Measurements from ENCODE around the gene SLC38A3.

The SLC38A3 gene

GRCh38 chr3:50204804-50205412 is at the start of gene SLC38A3:
TSS of gene SLC38A3 (plus strand) at chr3:50205271. CDS start at chr3:50214200, 8,929 bp downstream.
- DNase-seq (ENCODE audit: low read depth, low spot score) = no peak

GRCh38 chr3:50155491-50155878 is 49.6 kb upstream of the SLC38A3 start:
- no peak for DNase-seq (ENCODE audit: low read depth, low spot score)

GRCh38 chr3:50155891-50156290 is 49.2 kb upstream of the SLC38A3 start:
- no peak for DNase-seq (ENCODE audit: low read depth, low spot score)

- DNase-seq (ENCODE audit: low read depth, low spot score) = no peak
Observed at GRCh38 chr3:50156549-50157493, 48.2 kb upstream of the SLC38A3 start.

- DNase-seq (ENCODE audit: low read depth, low spot score) = no peak
Observed at GRCh38 chr3:50157827-50158529, 47.1 kb upstream of the SLC38A3 start.

- no peak for DNase-seq (ENCODE audit: low read depth, low spot score)
Observed at GRCh38 chr3:50158530-50159146, 46.4 kb upstream of the SLC38A3 start.

GRCh38 chr3:50160561-50160983 is 44.5 kb upstream of the SLC38A3 start:
- no peak for DNase-seq (ENCODE audit: low read depth, low spot score)

GRCh38 chr3:50161320-50161719 is 43.8 kb upstream of the SLC38A3 start:
- no peak for DNase-seq (ENCODE audit: low read depth, low spot score)

GRCh38 chr3:50162034-50162883 is 42.8 kb upstream of the SLC38A3 start:
- DNase-seq (ENCODE audit: low read depth, low spot score) = no peak

GRCh38 chr3:50163572-50164455 is 41.3 kb upstream of the SLC38A3 start:
- no peak for DNase-seq (ENCODE audit: low read depth, low spot score)

GRCh38 chr3:50164481-50164880 is 40.6 kb upstream of the SLC38A3 start:
- DNase-seq (ENCODE audit: low read depth, low spot score) = no peak

GRCh38 chr3:50164984-50165909 is 39.8 kb upstream of the SLC38A3 start:
- no peak for DNase-seq (ENCODE audit: low read depth, low spot score)

GRCh38 chr3:50165910-50166538 is 39.0 kb upstream of the SLC38A3 start:
- DNase-seq (ENCODE audit: low read depth, low spot score) = no peak

- no peak for DNase-seq (ENCODE audit: low read depth, low spot score)
Observed at GRCh38 chr3:50166620-50167019, 38.5 kb upstream of the SLC38A3 start.

GRCh38 chr3:50167069-50167840 is 37.8 kb upstream of the SLC38A3 start:
- no peak for DNase-seq (ENCODE audit: low read depth, low spot score)

GRCh38 chr3:50167841-50168209 is 37.2 kb upstream of the SLC38A3 start:
- no peak for DNase-seq (ENCODE audit: low read depth, low spot score)

- DNase-seq (ENCODE audit: low read depth, low spot score) = no peak
Observed at GRCh38 chr3:50168388-50168787, 36.7 kb upstream of the SLC38A3 start.

- DNase-seq (ENCODE audit: low read depth, low spot score) = no peak
Observed at GRCh38 chr3:50168791-50169190, 36.3 kb upstream of the SLC38A3 start.

Data from iPS DF 19.7 (cell line).